PFSK-1 (cell line): ENCODE data around the gene NEURL1B.

Experiments
- FOXP2 ChIP-seq: optimal IDR thresholded peaks from 2 replicates; pipeline ENCODE3; 2011; ENCODE audit warnings: borderline replicate concordance, control low read depth, inconsistent platforms; ENCODE audit not compliant: insufficient read depth; ENCODE audit errors: extremely low read length, extremely low read depth
- POLR2AphosphoS5 ChIP-seq: IDR thresholded peaks from 2 replicates; pipeline ENCODE4 v1.6.1; 2012; ENCODE audit warnings: low read depth, mild to moderate bottlenecking, control low read depth, low read length, moderate library complexity
- SIN3A ChIP-seq: IDR thresholded peaks from 2 replicates; pipeline ENCODE4 v1.6.1; 2012; ENCODE audit warnings: mild to moderate bottlenecking, low read length, moderate library complexity, borderline replicate concordance; ENCODE audit not compliant: insufficient read depth
- TAF1 ChIP-seq: IDR thresholded peaks from 2 replicates; pipeline ENCODE4 v1.6.1; 2012; ENCODE audit warnings: low read length, control low read depth, borderline replicate concordance; ENCODE audit not compliant: insufficient read depth
- TF ChIP-seq, protein P1 (sequence below), 2 experiments: IDR thresholded peaks; 2 replicates each; pipeline versions ENCODE4 v1.6.1 to v1.8.0; 2011 to 2012; ENCODE audit warnings: low read depth in 2 of 2, low read length in 2 of 2, control low read depth in 1 of 2, inconsistent platforms in 1 of 2, mild to moderate bottlenecking in 1 of 2, moderate library complexity in 1 of 2; ENCODE audit not compliant: insufficient read depth in 1 of 2

The NEURL1B gene

DNA sequence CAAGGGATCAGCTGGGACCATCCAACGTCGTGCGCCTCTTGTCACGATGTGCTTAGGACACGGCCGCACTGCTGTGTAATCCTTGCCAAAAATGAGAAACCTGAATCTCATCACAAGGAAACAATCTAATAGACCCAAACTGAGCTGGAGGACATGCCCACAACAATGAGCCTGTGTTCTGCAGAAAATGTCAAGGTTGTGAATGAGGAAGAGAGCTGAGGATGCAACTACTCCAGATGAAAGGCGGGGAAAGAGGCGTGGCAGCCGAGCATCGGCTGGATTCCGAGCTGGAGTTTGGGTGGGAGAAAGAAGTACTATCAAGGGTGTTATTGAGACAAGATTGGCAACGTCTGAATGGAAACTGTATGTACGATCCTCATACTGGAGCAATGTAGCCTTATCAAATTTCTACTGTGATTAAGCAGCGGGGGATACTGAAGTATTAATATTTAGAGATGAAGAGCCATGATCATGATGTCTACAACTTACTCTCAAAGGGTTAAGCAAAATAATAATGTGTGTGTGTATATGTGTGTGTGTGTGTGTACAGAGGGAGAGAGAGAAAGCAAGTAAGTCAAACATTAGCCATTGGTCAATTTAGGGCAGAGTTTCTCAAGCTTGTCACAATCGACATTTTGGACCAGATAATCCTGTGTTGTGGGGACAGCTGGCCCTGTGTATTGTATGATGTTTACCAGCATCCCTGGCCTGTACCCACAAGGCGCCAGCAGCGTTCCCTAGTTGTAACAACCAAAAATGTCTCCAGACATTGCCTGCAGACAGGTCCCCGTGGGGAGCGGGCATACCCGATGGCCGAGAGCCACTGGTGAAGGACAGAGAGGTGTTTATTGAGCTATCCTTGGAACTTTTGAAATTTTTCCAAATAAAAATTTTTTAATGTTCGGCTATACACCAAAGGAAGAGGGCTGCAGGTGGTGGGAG lies 83.5 kb downstream of the NEURL1B start:
- TF ChIP-seq SIN3A (no peak), TAF1 (no peak), FOXP2 (no peak), POLR2AphosphoS5 (no peak)
- TF ChIP-seq, protein P1, sequence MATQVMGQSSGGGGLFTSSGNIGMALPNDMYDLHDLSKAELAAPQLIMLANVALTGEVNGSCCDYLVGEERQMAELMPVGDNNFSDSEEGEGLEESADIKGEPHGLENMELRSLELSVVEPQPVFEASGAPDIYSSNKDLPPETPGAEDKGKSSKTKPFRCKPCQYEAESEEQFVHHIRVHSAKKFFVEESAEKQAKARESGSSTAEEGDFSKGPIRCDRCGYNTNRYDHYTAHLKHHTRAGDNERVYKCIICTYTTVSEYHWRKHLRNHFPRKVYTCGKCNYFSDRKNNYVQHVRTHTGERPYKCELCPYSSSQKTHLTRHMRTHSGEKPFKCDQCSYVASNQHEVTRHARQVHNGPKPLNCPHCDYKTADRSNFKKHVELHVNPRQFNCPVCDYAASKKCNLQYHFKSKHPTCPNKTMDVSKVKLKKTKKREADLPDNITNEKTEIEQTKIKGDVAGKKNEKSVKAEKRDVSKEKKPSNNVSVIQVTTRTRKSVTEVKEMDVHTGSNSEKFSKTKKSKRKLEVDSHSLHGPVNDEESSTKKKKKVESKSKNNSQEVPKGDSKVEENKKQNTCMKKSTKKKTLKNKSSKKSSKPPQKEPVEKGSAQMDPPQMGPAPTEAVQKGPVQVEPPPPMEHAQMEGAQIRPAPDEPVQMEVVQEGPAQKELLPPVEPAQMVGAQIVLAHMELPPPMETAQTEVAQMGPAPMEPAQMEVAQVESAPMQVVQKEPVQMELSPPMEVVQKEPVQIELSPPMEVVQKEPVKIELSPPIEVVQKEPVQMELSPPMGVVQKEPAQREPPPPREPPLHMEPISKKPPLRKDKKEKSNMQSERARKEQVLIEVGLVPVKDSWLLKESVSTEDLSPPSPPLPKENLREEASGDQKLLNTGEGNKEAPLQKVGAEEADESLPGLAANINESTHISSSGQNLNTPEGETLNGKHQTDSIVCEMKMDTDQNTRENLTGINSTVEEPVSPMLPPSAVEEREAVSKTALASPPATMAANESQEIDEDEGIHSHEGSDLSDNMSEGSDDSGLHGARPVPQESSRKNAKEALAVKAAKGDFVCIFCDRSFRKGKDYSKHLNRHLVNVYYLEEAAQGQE (IDR thresholded peaks at IDR 0.05; ENCODE audit: insufficient read depth in 1 of 2, low read depth in 2 of 2, low read length in 2 of 2), result no peak

DNA sequence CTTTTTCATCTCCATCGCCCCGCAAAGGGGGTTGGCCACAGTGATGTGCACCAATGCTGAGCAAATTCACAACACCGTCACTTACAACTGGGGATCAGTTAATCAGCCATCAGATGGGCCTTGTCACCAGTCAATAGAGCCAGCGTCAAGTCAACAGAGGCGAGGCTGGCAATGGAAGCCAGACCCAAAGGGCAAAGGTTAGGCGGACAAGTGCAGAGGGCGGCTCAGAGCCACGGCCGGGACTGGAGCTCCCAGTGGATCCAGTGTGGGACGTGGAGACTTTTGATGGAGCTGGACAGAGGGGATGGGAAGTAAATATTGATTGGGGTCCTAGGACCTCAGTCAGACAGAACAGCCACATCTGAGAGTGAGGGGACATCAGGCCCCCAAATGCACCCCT lies 84.2 kb downstream of the NEURL1B start:
- TF ChIP-seq, protein P1 (IDR thresholded peaks at IDR 0.05; ENCODE audit: insufficient read depth in 1 of 2, low read depth in 2 of 2, low read length in 2 of 2), result no peak
- TF ChIP-seq SIN3A, result no peak
- TF ChIP-seq POLR2AphosphoS5, result no peak
- no peak for TF ChIP-seq FOXP2
- TF ChIP-seq TAF1, result no peak

DNA sequence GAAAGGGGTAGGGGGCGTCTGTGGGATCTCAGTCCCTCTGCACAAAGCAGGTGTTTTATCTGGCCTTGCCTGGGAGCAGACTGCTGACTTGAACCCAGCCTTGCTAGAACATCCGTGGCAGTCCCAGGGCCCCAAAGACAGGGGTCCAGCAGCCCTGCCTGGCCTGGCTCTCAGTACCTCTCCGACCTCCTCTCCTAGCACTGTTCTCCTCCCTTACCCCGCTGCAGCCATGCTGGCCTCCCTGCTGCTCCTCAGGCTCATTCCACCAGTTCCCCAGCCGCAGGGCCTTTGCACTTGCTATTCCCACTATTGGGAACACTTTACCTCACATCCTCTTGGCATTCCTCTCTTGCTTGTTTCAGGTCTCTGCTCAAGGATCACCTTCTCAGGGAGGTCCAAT lies 84.7 kb downstream of the NEURL1B start:
- TF ChIP-seq FOXP2 (no peak), TAF1 (no peak), SIN3A (no peak), POLR2AphosphoS5 (no peak)
- TF ChIP-seq, protein P1 (IDR thresholded peaks at IDR 0.05; ENCODE audit: insufficient read depth in 1 of 2, low read depth in 2 of 2, low read length in 2 of 2), result no peak

DNA sequence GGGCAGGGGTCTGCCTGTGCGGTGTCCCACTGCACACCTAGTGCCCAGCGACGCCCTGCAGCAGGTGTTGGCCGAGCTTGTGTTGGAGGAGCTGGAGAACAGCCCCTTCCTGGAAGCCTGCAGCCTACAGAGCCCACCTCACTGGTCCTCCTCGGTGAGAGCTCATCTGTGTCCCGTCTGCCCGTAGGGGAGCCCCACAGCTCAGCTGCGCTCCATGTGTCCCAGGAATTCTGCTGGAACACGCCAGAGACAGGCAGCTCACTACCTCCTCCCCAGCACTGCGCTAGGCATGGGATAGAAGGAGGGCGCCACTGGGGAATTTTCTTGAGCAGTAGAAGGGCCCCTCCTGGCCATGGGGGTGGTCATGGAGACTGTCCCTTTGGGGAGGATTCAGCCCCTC lies 85.9 kb downstream of the NEURL1B start:
- TF ChIP-seq TAF1 (no peak), SIN3A (no peak), FOXP2 (no peak), POLR2AphosphoS5 (no peak)
- TF ChIP-seq, protein P1 (IDR thresholded peaks at IDR 0.05; ENCODE audit: insufficient read depth in 1 of 2, low read depth in 2 of 2, low read length in 2 of 2), result no peak

DNA sequence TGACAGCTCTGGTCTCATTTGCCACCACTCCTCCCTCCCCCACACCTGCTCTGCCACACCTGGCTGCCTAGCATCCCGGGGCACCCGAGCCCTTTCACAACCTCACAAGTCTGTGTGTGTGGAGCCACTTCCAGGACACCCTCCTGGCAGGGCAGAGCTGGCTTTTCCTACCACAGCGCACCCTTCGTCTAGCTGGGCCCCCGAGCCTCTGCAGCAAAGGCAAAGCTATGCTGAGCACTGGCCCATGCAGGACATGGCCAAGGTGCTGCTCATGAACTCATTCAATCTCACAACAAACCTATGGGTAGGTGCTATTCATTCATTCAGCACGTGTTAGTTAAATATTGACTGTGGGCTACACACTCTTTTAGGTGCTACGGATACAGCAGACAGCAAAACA lies 86.5 kb downstream of the NEURL1B start:
- TF ChIP-seq, protein P1 (IDR thresholded peaks at IDR 0.05; ENCODE audit: insufficient read depth in 1 of 2, low read depth in 2 of 2, low read length in 2 of 2), result no peak
- TF ChIP-seq FOXP2 (no peak), TAF1 (no peak), SIN3A (no peak), POLR2AphosphoS5 (no peak)
